Adipocyte (in vitro differentiated cells): Measurements from ENCODE around the gene FRMD4A.

Experiments used
- DNase-seq: peaks from one replicate; pipeline ENCODE4 v3.0.0-alpha.2; 2015; ENCODE audit warnings: low read depth
- H3K27me3 ChIP-seq: replicated peaks from 2 replicates; pipeline ENCODE4 v1.7.0; 2013; ENCODE audit warnings: mild to moderate bottlenecking, low read length, moderate library complexity; ENCODE audit not compliant: control insufficient read depth, insufficient read depth
- H3K36me3 ChIP-seq: 2 replicates; pipeline ENCODE4 v1.7.0; 2013; ENCODE audit warnings: low read length, mild to moderate bottlenecking, moderate library complexity; ENCODE audit not compliant: control insufficient read depth, insufficient read depth, severe bottlenecking
- H3K4me1 ChIP-seq: 2 replicates; pipeline ENCODE4 v1.7.0; 2013; ENCODE audit warnings: mild to moderate bottlenecking, low read length, moderate library complexity; ENCODE audit not compliant: control insufficient read depth, insufficient read depth
- H3K4me3 ChIP-seq: 2 replicates; pipeline ENCODE4 v1.7.0; 2013; ENCODE audit warnings: mild to moderate bottlenecking, low read length, moderate library complexity
- H3K9ac ChIP-seq: 2 replicates; pipeline ENCODE4 v1.7.0; 2013; ENCODE audit warnings: mild to moderate bottlenecking, low read length, moderate library complexity
- H3K9me3 ChIP-seq: 2 replicates; pipeline ENCODE4 v1.7.0; 2013; ENCODE audit warnings: mild to moderate bottlenecking, low read length, moderate library complexity; ENCODE audit not compliant: control insufficient read depth

Gene FRMD4A

DNA sequence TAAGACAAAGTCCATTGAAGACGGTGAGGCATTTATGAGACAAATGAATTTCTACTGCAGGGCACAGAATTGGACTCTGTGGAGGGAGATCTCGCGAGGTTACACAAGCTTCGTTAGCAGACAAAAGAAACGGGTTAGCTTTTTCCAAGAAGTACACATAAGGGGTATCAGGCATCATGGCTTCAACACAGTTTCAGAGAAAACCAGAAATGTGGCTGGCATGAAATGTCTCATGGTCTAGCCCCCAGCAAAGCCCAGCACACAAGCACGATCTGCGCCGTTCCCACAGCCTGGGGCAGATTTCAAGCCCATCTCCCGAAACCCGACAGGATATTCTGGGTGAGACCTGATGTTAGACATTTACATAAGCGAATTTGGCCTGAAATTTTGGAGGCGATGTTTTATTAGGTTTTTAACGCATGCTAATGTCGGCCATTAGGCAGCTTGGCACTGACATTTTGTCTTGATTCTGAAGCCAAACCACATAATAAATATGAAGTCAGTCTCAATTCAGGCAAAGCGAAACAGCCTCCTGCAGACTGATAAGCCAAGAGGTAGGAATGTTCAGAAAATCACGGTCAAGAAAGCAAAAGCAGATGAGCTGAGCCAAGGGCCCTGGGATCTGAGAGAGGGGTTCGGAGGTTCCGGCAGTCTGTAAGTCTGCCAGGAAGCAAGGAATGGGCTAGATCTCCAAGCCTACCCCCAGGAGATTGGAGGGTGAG, 503.5 kb downstream of the FRMD4A start:
- Histone ChIP-seq H3K9ac (peak overlapping the region; percentile 69), H3K9me3 (no peaks in the 10 kb centered on the region), H3K36me3 (peaks cover 21% of the 10 kb centered on the region), H3K4me3 (peak overlapping the region; percentile 68), H3K4me1 (peaks cover 21% of the 10 kb centered on the region), H3K27me3 (no peaks in the 10 kb centered on the region)
- no peak for DNase-seq

DNA sequence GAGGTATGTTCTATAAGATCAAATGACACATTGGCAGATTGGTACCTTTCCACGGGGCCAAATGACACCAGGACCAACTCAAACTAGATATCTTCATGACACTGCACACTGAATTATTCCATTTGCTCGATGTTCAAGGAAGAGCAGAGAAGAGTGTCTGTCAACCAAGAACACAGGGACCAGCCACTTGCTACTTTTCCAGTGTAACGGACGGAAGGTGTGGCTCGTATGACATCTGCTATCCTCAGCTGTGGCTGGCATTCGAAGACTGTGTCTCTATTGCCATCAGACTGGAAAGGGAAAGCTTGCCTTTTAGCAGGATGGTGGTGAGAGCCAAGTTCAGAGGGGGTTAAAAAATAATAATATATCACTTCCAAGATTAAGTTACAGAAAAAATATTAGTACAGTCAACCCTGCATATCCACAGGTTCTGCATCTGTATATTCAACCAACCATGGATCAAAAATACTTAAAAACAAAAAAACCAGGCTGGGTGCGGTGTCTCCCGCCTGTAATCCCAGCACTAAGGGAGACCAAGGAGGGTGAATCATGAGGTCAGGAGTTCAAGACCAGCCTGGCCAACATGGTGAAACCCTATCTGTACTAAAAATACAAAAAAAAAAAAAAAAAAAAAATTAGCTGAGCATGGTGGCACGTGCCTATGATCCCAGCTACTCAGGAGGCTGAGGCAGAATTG, 506.9 kb downstream of the FRMD4A start:
- H3K36me3 ChIP-seq, result peaks cover 17% of the 10 kb centered on the region
- H3K9me3 ChIP-seq, result no peaks in the 10 kb centered on the region
- no peaks in the 10 kb centered on the region for H3K27me3 ChIP-seq
- H3K4me1 ChIP-seq, result peaks cover 14% of the 10 kb centered on the region
- no peak for DNase-seq
- no peak overlapping the region for H3K4me3 ChIP-seq
- H3K9ac ChIP-seq, result no peak overlapping the region

DNA sequence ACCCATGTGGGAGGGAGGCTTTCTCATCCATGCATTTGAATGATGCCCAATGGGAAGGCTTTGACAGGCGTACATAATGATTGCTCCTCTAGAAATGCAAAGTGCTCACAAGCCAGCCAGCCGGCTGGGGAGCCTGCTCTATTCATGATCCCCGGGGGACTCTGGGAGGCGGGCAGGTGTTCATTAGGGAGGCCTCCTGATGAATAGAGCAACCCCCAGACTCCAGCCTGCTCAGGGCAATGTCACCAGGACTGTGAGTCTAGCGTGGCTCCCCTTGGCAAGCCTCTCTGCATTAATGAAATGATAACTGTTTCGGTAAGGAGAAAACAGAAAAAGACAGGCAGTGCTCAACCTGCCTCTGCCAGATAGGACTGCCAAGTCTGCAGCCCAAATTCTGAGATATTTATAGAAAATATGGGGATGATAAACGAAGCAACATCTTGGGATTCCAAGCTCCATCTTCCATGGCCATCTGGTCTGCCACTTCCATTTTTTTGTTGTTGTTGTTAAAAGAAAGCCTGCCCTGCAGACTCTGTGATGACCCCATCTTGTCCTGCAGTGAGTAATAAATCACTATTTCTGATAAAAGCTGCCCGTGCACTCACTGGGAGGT, 507.5 kb downstream of the FRMD4A start:
- Histone ChIP-seq H3K36me3 (peaks cover 17% of the 10 kb centered on the region), H3K9me3 (no peaks in the 10 kb centered on the region), H3K27me3 (no peaks in the 10 kb centered on the region), H3K4me3 (no peak overlapping the region), H3K4me1 (peaks cover 14% of the 10 kb centered on the region), H3K9ac (no peak overlapping the region)
- DNase-seq, result no peak

DNA sequence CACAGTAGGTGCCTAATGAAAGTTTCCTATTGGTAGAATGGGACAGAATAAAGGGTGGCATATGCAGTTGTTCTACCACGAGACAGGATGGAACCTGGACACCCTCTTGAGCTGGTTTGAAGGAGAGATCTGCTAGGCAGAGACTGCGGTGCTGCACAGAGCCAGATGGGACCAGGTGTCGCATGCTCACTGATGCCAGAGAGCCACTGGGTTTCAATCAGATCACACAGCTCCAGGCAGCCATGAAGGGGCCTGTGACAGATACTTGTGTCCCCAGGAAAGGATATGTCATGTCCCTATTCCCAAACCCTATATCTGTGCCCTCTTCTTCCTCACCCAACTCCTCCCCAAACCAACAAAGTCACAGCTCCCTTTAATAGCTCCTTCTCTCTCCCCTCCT, 508.2 kb downstream of the FRMD4A start:
- Histone ChIP-seq H3K9ac (no peak overlapping the region), H3K4me3 (no peak overlapping the region), H3K9me3 (no peaks in the 10 kb centered on the region), H3K36me3 (peaks cover 17% of the 10 kb centered on the region), H3K27me3 (no peaks in the 10 kb centered on the region), H3K4me1 (peaks cover 9% of the 10 kb centered on the region)
- DNase-seq, result no peak

DNA sequence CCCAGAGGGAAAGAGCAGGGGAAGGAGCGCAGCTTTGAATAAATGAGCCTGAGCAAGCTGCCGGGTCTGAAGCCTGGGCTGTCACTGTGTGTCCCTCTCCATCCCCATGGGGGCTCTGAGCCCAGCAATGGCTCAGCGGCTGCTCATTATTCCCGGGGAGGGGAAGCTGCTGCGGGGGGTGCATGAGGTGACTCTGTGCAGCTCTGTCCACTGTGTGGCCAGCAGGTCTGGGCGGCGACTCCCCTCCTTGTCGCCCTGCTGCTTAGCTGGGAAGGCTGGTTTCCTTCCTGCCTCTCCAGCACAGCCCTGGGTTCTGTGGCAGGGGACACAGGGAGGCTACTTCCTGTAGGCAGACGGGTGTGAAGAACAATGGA, 509.8 kb downstream of the FRMD4A start:
- no peak for DNase-seq
- no peak overlapping the region for H3K4me3 ChIP-seq

DNA sequence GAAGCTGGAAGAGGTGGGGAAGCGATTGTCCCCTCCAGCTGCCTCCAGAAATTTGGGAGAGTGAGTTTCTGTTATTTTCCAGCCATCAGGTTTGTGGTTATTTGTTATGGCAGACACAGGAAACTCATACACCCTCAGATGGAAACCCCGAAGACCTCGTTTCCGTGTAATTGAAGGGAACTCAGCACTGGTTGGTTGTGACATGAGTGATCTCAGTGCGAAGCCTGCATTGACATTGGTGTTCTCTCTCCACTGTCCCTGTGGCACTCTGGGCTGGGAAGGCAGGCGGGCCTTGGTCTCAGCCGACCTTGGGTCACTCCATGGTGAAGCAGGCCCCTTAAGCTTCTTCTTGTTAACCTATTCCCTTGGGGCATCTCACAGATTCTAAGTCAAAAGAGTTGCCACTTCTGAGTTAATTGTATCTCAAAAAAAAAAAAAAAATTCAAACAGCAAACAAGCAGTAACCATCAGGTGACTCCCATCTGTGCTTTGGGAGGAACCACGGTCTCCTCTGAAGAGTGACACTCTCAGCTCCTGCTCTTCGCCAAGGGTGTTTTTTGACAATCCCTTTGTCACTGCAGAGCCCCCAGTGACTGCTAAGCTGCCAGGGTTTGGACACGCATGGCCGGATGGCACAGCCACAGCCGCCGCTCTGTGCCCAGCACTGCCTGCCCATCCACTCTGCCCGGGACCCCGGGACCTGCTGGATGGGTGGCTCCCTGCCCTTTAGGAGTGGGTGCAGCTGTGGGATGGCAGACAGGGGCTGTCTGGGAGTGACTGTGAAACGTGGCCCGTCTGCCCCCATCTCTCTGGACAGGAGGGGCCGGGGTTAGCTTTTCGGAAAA, 510.4 kb downstream of the FRMD4A start:
- no peak overlapping the region for H3K9ac ChIP-seq
- H3K36me3 ChIP-seq, result peaks cover 17% of the 10 kb centered on the region
- H3K4me3 ChIP-seq, result no peak overlapping the region
- H3K9me3 ChIP-seq, result no peaks in the 10 kb centered on the region
- no peak for DNase-seq
- H3K4me1 ChIP-seq, result peaks cover 18% of the 10 kb centered on the region
- H3K27me3 ChIP-seq, result no peaks in the 10 kb centered on the region

More for the DNA sequence above, 509.8 kb downstream of the FRMD4A start:
- Histone ChIP-seq H3K4me1 (peaks cover 12% of the 10 kb centered on the region), H3K27me3 (no peaks in the 10 kb centered on the region), H3K9ac (no peak overlapping the region), H3K9me3 (no peaks in the 10 kb centered on the region), H3K36me3 (peaks cover 17% of the 10 kb centered on the region)

DNA sequence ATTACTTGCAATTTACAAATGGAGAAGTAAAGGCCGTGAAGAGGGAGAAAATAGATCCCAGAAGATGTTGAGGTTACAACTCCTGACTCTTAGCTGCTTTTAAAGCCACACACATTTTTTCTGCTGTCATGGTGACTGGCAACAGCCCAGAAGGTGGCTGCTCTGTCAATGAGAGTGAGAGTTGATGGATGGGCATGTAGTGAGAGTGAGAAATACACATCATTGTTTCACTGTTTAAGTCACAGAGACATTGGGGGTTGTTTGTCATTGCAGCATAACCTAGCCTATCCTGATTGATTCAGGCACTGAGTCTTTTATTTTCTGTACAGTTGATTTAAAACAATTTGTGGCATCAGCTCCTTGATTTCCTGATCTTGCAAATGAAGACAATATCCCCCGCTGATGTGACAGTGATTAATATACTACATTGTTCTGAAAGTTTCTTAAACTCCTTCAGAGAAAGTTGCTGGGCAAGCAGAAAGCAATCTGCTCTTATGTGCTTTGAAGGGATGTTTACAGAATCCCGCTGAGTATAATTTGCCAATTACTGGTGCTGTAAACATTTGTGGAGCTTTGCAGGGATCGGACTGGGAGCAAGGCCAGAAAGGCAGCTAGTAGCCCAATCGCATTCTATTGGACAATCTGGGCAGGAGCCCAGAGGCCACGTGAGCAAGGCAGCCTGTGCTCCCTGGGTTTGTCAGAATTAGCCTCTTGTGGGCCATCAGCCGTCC, 514.4 kb downstream of the FRMD4A start:
- peaks cover 8% of the 10 kb centered on the region for H3K36me3 ChIP-seq
- no peaks in the 10 kb centered on the region for H3K9me3 ChIP-seq
- no peaks in the 10 kb centered on the region for H3K27me3 ChIP-seq

DNA sequence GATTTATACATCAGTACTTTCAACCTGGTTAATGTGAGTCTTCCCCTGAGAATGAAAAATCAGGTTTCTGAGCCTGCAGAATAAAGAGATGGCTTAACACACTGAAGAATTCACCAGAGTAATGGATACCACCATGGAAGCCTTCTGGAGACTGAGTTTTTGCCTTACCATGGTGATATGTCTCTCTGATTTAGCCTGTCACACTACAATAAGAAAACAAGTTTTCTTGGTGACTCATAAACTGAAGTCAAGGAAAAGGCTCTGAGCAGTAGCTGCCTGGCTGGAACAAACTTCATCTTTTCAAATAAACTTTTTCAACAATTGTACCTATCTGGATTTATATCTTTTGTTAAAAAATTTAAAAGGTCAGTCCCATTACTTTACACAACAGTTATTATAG, 515.0 kb downstream of the FRMD4A start:
- DNase-seq, result peak; percentile 49
- peaks cover 6% of the 10 kb centered on the region for H3K36me3 ChIP-seq

More for the DNA sequence above, 514.4 kb downstream of the FRMD4A start:
- Histone ChIP-seq H3K9ac (no peak overlapping the region), H3K4me1 (peaks cover 26% of the 10 kb centered on the region), H3K4me3 (no peak overlapping the region)
- peak; percentile 28 for DNase-seq

DNA sequence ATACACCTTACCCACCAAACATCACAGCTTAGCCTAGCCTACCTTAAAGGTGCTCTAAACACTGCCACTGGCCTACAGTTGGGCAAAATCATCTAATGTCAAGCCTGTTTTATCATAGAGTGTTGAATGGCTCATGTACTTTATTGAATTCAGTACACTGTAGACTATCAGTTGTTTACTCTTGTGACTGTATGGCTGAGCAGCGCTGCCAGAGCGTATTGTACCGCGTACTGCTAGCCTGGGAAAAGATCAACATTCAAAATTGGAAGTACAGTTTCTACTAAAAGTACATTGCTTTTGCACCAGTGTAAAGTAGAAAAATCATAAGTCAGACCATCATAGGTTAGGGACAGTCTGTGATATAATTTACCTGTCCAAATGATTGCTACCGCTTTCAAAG, 517.2 kb downstream of the FRMD4A start:
- no peak overlapping the region for H3K9ac ChIP-seq
- H3K4me3 ChIP-seq, result no peak overlapping the region
- no peaks in the 10 kb centered on the region for H3K27me3 ChIP-seq
- H3K9me3 ChIP-seq, result no peaks in the 10 kb centered on the region
- peaks cover 22% of the 10 kb centered on the region for H3K36me3 ChIP-seq
- no peak for DNase-seq
- peaks cover 26% of the 10 kb centered on the region for H3K4me1 ChIP-seq

More for the DNA sequence above, 515.0 kb downstream of the FRMD4A start:
- Histone ChIP-seq H3K9me3 (no peaks in the 10 kb centered on the region), H3K4me3 (no peak overlapping the region), H3K27me3 (no peaks in the 10 kb centered on the region), H3K4me1 (peaks cover 26% of the 10 kb centered on the region), H3K9ac (no peak overlapping the region)

DNA sequence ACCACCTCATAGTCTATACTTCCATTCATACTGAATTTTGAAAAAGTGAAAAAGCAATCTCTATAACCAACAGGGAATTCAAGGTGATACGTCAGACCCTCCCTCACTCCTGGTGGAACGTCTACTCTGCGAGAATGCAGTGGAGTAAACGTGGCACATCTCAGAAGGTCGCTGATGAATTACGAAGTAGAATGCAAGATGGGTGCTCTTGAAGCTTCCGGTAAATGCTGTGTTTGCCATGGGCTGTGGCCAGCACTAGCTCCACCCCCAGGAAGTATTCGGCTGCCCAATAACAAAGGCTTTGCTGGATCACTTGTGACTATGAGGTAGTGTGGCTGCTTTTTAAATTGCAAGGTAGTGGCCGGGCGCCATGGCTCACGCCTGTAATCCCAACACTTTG, 517.9 kb downstream of the FRMD4A start:
- no peaks in the 10 kb centered on the region for H3K27me3 ChIP-seq
- H3K9me3 ChIP-seq, result no peaks in the 10 kb centered on the region
- DNase-seq, result no peak
- peaks cover 26% of the 10 kb centered on the region for H3K4me1 ChIP-seq
- no peak overlapping the region for H3K9ac ChIP-seq
- H3K4me3 ChIP-seq, result no peak overlapping the region
- peaks cover 28% of the 10 kb centered on the region for H3K36me3 ChIP-seq
